KOPT-K1 (cell line): ENCODE data around the gene TK1.

Experiments used
- H3K27ac ChIP-seq: fragments of 200-600 bp; sonication (generic); 2 replicates; pipeline ENCODE4 v1.5.1; 2016; ENCODE audit warnings: antibody characterized with exemption, mild to moderate bottlenecking, low read depth, low read length; ENCODE audit not compliant: poor library complexity, severe bottlenecking
- H3K36me3 ChIP-seq: fragments of 200-600 bp; sonication (generic); 2 replicates; pipeline ENCODE4 v1.5.1; 2017; ENCODE audit warnings: antibody characterized with exemption, mild to moderate bottlenecking, low read length, moderate library complexity; ENCODE audit not compliant: insufficient read depth
- H3K9me3 ChIP-seq: fragments of 200-600 bp; sonication (generic); 2 replicates; pipeline ENCODE4 v1.5.1; 2017; ENCODE audit warnings: antibody characterized with exemption, low read length, mild to moderate bottlenecking; ENCODE audit not compliant: insufficient read depth, poor library complexity, severe bottlenecking

TK1 gene

DNA sequence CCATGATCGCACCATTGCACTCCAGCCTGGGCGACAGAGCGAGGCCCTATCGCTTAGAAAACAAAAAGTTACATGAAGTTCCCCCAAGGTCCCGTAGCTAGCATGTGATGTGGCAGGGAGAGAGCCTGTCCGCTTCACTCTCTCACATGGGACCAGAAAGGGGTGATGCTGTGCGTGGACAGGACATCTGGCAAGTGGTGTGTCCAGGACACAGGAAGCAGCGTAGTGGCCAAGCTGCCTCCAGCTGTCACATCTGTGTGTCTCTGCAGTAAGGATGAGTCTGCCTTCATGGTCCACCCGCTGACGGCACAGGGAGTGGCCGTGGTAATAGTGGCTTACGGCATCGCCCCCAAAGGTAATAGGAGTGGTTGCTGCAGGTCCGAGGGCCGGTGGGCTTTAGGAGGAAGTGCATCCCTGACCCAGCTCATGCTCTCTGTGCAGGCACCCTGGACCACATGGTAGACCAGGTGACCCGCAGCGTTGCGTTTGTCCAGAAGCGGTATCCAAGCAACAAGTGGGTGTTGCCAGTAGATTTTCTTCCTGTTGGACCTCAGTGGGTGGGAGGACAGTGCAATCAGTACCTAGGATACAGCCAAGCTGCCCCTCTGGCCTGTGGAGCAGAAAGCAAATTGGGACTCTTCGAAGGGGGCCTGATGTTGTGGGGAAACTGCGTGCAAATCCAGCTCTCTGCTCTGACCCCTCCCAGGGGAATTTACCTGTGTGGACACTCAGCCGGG, 17.7 kb upstream of the TK1 start:
- Histone ChIP-seq H3K36me3 (no peaks in the 10 kb centered on the region; the same call in 1 of the 2 replicates), H3K27ac (no peak overlapping the region)

DNA sequence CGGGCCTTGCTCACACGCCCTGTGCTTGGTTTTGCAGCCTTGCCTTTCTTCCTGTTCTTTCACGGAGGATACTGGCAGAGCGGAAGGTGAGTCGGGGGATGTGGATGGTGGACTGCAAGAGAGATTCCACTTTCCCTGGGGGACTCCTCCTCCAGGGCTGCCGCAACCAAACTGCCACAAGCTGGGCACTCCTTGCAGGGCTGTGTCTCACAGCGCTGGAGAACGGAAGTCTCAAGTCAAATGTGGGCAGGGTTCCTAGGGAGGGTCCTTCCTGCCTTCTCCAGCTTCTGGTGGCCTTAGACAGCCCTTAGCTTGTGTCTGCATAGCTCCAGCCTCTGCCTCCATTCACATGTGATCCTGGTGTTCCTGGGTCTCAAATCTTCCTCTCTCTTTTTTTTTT, 15.8 kb upstream of the TK1 start:
- Histone ChIP-seq H3K9me3 (no peaks in the 10 kb centered on the region), H3K27ac (no peak overlapping the region), H3K36me3 (no peaks in the 10 kb centered on the region; the same call in 1 of the 2 replicates)

More for the DNA sequence above, 17.7 kb upstream of the TK1 start:
- H3K9me3 ChIP-seq: no peaks in the 10 kb centered on the region

DNA sequence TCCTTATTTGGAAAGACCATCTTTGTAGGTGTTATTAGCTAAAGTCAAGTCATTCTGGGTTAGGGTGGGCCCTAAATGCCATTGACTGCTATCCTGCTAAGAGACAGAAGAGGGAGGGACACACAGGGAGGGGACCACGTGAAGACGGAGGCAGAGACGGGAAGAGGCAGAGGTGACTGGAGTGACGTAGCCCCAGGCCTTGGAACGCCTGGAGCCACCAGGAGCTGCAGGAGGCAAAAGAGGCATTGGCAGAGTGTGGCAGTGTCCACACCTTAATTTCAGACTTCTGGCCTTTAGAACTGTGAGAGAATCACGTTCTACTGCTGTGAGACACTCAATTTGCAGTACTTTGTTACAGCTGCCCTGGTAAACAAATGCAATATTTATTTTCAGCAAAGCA, 13.6 kb upstream of the TK1 start:
- Histone ChIP-seq H3K36me3 (peaks cover 10% of the 10 kb centered on the region; the same call in 1 of the 2 replicates), H3K9me3 (no peaks in the 10 kb centered on the region), H3K27ac (no peak overlapping the region)

DNA sequence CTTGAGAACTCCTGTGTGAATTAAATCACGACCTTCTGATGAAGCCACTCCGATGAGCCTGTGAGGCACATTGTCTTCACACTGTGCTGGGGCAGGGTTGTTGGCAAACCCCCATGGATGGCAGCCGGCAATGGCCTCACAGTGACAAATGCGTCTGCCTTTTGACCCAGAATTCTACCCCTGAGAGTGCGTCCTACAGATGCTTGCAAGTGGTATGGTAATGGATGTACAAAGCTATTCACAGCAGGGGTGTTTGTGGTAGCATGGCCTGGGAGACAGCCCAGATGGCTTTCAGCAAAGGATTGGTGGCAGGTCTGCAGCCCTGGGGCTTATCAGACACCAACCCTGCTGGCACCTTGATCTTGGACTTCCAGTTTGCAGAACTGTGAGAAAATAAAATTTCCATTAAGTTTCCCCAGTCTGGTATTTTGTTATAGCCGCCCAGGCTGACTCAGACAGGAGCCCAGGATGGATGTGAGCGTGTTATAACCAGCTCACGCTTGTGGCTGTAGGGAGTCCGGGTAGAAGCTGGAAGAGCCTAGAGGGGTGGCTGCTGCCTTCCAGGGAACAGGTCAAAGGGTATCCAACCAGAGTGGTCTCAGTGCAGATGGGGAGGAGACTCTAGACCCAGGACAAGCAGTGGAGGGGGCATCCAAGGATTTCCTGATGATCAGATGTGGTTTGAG, 10.4 kb upstream of the TK1 start:
- Histone ChIP-seq H3K9me3 (no peaks in the 10 kb centered on the region), H3K27ac (no peak overlapping the region), H3K36me3 (peaks cover 16% of the 10 kb centered on the region; the same call in 1 of the 2 replicates)

DNA sequence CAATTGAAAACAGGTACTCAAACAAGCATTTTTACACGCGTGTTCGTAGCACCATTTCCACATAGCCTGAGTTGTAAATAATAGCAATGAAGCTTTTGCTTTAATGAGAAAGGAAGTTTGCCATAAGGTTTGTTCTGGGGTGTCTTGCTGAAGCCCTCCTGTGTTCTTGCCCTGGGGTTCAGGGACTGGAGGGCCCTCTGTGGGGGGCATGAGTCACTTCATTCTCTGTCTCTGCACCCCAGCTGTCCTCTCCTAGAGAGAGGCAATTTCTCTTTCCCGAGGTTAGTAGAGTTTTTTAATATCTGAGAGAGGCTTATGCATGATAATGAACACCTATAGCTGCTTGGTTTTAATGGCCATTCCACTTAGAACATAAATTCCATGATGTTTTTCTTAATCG, 9.9 kb upstream of the TK1 start:
- no peak overlapping the region for H3K27ac ChIP-seq
- no peaks in the 10 kb centered on the region for H3K9me3 ChIP-seq
- peaks cover 16% of the 10 kb centered on the region; the same call in 1 of the 2 replicates for H3K36me3 ChIP-seq

DNA sequence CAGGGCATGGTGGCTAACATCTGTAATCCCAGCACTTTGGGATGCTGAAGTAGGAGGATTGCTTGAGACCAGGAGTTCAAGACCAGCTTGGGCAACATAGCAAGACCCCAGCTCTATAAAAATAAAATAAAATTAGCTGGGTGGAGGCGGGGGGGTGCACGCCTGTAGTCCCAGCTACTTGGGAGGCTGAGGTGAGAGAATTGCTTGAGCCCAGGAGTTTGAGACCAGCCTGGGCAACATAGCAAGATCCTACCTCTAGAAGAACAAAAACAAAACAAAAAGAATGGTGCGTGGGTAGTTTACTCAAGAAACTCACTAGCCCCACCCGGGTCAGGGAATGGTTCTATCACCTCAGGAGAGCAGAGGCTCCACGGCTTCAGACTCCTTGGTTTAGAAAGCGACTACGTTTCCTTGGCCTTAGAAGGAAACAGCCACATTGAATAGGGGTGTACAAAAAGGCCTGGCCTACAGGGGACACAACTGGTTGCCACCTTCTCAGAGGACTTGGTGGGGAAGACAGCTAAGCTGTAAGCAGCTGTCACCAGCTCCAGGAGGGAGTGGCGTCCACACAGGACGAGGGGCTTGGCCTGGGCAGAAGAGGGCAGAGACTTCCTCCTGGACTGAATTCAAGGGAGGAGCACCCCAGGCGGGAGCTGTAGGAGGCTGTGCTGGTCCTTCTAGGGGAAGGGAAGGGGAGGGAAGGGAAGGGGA, 716 bp downstream of the TK1 start:
- no peaks in the 10 kb centered on the region; the same call in 1 of the 2 replicates for H3K36me3 ChIP-seq
- no peak overlapping the region for H3K27ac ChIP-seq
- H3K9me3 ChIP-seq: no peaks in the 10 kb centered on the region

DNA sequence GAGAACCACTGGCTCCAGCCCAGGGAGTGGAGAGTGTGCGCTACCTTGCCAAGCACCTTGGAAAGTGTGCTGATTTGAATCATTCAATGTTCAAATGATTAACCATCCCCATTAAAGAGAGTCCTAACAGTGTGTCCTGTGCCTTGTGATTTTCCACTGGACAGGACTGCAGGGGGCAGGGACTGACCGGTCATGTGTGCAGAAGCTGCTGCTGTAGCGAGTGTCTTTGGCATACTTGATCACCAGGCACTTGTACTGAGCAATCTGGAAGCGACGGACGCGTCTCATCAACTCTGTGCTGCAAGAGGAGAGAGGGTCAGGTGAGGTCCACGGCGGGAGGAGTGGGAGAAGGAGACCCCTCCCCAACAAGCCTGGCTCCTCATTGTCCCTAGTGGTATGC, 2.0 kb downstream of the TK1 start:
- Histone ChIP-seq H3K9me3 (no peaks in the 10 kb centered on the region), H3K36me3 (peaks cover 6% of the 10 kb centered on the region; the same call in 1 of the 2 replicates), H3K27ac (no peak overlapping the region)

DNA sequence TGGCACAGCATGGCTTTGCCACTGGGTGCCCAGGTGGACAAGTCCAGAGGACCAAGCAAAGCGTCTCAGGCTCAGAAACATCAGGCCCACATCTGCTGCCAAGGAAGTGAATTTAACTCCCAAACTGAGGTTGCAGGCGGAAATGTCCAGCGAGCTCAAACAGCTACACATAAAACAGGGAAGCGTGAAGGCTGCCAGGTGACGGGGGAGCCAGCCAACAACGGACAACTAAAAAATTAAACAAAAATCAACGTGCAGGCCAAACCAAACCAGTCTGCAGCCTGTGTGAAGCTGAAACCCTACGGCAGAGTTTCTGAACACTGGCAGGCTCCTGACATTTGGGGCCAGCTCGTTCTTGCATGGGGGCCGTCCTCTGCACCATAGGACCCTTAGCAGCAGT, 2.5 kb downstream of the TK1 start:
- Histone ChIP-seq H3K9me3 (no peaks in the 10 kb centered on the region), H3K27ac (no peak overlapping the region), H3K36me3 (peaks cover 6% of the 10 kb centered on the region; the same call in 1 of the 2 replicates)

DNA sequence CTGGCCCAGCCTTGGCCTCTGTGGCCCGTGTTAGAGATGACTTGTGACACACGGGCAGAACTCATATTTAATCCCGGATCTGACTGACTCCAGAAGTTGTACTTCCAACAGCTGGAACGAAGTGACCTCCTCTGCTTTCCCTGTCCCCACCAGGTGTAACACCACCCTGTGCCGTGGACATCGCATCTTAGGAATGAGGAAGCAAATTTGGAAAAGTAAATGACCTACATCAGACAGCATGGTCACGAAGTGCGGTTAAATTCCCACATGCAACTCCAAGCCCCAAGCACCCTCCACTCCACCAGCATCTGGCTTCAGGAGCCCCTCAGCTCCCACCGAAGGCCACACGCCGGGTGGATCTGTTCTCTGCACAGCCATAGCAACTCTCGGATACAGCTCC, 2.9 kb downstream of the TK1 start:
- Histone ChIP-seq H3K27ac (no peak overlapping the region), H3K9me3 (no peaks in the 10 kb centered on the region), H3K36me3 (peaks cover 8% of the 10 kb centered on the region; the same call in 1 of the 2 replicates)

DNA sequence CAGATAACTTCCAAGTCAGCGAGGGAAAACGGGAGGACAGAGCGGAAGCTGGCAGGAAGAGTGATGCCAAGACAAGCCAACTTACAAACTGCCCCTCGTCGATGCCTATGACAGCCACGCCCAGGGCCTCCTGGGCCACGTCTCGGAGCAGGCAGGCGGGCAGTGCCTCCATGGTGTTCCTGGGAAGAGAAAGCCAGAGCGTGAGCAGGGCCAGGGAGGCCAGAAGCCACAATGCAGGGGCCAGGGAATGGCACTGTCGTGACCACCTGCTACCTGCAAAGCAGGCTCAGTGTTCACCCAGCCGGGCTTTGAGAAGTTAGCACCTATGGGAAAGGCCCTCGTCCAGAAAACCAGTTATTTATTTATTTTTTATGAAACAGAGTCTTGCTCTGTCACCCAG, 4.3 kb downstream of the TK1 start:
- no peaks in the 10 kb centered on the region for H3K9me3 ChIP-seq
- no peak overlapping the region for H3K27ac ChIP-seq
- H3K36me3 ChIP-seq: peaks cover 12% of the 10 kb centered on the region; the same call in 1 of the 2 replicates

DNA sequence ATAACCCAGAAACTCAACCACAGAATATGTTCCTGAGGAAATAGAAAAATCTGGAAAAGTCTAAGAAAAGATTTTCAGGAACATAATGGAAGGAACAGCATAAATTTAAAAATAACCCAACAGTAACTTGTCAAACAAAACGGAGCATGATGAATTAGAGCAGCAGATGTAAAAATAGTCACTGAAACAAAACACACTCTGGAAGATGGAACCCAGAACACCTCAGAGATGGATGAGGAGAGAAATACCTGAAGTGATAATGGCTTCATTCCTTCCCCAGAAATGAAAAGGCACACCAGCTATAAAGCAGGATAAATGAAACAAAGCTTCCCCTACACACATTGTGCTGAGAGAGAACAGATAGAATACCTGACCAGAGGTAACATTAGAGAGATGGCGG, 6.3 kb downstream of the TK1 start:
- no peaks in the 10 kb centered on the region for H3K9me3 ChIP-seq
- peaks cover 12% of the 10 kb centered on the region; the same call in 1 of the 2 replicates for H3K36me3 ChIP-seq
- H3K27ac ChIP-seq: no peak overlapping the region

DNA sequence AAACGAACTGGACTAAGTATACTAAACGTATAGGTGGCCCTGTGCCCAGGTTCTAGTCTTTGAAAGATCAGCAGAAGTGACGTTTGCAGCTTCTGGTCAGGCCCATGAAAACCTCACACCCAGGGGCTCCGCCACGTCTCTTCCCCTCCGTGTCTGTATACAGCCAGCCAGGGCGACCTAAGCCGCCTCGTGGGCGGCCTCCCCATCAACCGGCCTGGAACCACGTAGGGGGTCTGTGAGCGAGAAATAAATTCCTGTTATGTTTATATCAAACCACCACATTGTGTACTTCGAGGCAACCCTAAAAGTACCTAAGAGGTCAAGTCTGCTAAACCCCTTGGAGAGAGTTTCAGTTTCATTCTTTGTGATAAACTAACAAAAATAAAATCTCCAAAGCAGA, 6.8 kb downstream of the TK1 start:
- H3K9me3 ChIP-seq: no peaks in the 10 kb centered on the region
- H3K36me3 ChIP-seq: peaks cover 12% of the 10 kb centered on the region; the same call in 1 of the 2 replicates
- H3K27ac ChIP-seq: no peak overlapping the region

DNA sequence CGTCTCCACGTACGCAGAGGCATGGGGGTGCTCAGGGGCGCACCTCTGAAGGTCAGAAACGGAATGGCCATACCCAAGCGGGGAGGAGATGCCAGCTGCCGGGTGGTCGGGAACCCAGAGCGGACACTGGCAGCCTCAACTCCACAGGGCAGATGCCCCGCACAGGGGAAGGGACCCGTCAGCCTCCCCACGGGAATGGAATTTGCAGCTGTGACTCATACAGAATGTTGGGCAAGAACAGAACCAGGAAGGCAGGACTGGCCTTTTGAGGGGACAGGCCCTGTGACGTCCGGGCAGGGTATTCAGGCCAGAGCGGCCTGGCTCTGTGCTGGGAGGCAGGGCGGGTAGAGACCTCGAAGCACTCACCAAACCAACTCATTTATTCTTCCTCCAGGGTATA, 7.5 kb downstream of the TK1 start:
- Histone ChIP-seq H3K27ac (no peak overlapping the region), H3K9me3 (no peaks in the 10 kb centered on the region), H3K36me3 (peaks cover 12% of the 10 kb centered on the region; the same call in 1 of the 2 replicates)

DNA sequence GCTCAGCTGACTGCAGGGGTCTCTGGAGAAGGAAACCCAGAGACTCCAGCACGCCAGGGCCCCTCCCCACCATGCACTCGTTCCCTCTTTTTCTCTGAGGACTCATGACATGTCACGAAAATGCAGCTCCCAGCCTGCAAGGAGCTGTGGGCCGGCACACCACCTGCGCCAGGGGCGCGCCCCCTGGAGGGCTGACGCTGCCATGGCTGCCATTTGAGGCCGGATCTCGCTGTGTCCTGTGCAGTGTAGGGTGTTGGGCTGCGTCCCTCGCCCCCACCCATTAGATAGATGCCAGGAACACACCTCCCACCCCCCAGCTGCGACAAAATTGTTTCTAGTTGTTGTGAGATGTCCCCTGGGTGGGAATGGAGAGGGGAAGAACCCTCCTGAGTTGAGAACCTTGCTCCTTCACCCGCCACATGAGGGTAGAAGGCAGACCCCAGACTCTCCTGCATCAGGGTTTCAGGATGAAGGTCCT, 10.3 kb downstream of the TK1 start:
- Histone ChIP-seq H3K36me3 (peaks cover 35% of the 10 kb centered on the region; the same call in 1 of the 2 replicates), H3K27ac (no peak overlapping the region), H3K9me3 (no peaks in the 10 kb centered on the region)

DNA sequence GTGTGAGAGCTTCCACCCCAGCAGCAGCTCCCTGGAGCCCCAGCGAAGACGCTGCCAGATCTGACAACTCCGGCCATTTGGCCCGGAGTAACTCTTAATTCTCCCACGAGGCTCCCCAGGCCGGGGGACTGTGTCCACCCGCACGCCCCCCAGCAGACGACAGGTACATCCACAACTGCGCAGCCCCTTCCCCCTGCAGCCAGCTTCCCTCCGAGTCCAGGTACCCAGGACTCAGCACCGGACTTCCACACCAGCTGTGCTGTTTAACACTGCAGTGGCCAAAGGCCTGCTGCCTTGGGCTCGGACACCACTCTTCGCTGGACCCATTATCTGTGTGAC, 11.2 kb downstream of the TK1 start:
- peaks cover 32% of the 10 kb centered on the region; the same call in 1 of the 2 replicates for H3K36me3 ChIP-seq
- H3K27ac ChIP-seq: no peak overlapping the region

More for the DNA sequence above, 11.2 kb downstream of the TK1 start:
- H3K9me3 ChIP-seq: no peaks in the 10 kb centered on the region
